Lower lobe of right lung (tissue), 2 donors: ENCODE results near the gene UBE2I. TPM values are rescaled to one million over a fixed set of nuclear protein-coding genes. Genes with fewer than 3 reads are reported as not detected.

Source experiments
- ATAC-seq, 2 donors: fragments of 200-7000 bp; cut with Tn5 transposase; one replicate each; pipeline ENCODE4 v1.9.1; 2020 to 2022; ENCODE audit warnings: mild to moderate bottlenecking in 2 of 2, moderate library complexity in 2 of 2
- DNase-seq: peaks from one replicate; pipeline ENCODE4 v3.0.0-alpha.2; 2020
- H3K27ac ChIP-seq: fragments of 200-600 bp; one replicate; pipeline ENCODE4 v1.8.0; 2022
- H3K27me3 ChIP-seq: fragments of 200-600 bp; one replicate; pipeline ENCODE4 v1.8.0; 2022; ENCODE audit warnings: low read depth
- H3K36me3 ChIP-seq: fragments of 200-600 bp; one replicate; pipeline ENCODE4 v1.8.0; 2022; ENCODE audit warnings: mild to moderate bottlenecking
- H3K4me1 ChIP-seq: fragments of 200-600 bp; one replicate; pipeline ENCODE4 v1.8.0; 2022
- H3K4me3 ChIP-seq: fragments of 200-600 bp; one replicate; pipeline ENCODE4 v1.8.0; 2022; ENCODE audit warnings: mild to moderate bottlenecking
- H3K9me3 ChIP-seq: fragments of 200-600 bp; one replicate; pipeline ENCODE4 v1.8.0; 2022
- intact Hi-C: fragments of 100-400 bp; cut with DNase I; formaldehyde crosslinking; loops from one replicate; pipeline ENCODE4 v1.11.0; 2022
- total RNA-seq: library from RNA; stranded (reverse); fragmentation: NEBNext Ultra II Directional; extraction: Animal tissue kit (Norgen Biotek cat#: 25700); gene quantifications from one replicate; pipeline ENCODE4 v1.2.1, GENCODE V29; 2021
- TF ChIP-seq, protein P1 (sequence below): fragments of 200-600 bp; IDR thresholded peaks from one replicate; pipeline ENCODE4 v1.8.0; 2022; ENCODE audit warnings: antibody characterized with exemption, mild to moderate bottlenecking
- donor health status: DM: no; HTN: yes; CAD: no; lungs with severe emphysema.

UBE2I gene
- total RNA-seq, 1 donor from 2014 or later: 93.4 TPM

DNA sequence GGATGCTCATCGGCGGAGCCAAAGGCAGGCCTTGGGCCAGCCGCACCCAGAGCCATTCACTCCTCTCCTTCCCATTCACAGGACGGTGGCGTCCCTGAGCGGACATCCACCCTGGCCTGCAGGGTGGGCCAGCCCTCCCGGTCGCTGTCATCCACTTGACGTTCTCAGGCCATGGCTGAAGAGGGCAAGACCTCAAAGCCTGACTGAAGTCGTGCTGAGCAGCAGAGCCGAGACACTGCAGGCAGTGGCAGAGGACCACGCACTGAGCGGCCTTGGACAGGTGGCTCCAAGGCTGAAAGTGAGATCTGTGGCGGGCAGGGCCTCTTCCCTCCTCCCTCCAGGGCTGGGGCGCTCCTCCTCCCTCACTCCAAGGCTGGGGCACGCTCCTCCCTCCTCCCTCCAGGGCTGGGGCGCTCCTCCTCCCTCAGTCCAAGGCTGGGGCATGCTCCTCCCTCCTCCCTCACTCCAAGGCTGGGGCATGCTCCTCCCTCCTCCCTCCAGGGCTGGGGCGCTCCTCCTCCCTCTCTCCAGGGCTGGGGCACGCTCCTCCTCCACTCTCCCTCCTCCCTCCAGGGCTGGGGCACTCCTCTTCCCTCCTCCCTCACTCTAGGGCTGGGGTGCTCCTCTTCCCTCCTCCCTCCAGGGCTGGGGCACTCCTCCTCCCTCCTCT lies 66.4 kb downstream of the UBE2I start:
- ATAC-seq: no peak
- DNase-seq: no peak
- peaks cover 14% of the 10 kb centered on the region for H3K4me1 ChIP-seq

More for the DNA sequence above, 66.4 kb downstream of the UBE2I start:
- no peaks in the 10 kb centered on the region for H3K27me3 ChIP-seq
- TF ChIP-seq, protein P1, sequence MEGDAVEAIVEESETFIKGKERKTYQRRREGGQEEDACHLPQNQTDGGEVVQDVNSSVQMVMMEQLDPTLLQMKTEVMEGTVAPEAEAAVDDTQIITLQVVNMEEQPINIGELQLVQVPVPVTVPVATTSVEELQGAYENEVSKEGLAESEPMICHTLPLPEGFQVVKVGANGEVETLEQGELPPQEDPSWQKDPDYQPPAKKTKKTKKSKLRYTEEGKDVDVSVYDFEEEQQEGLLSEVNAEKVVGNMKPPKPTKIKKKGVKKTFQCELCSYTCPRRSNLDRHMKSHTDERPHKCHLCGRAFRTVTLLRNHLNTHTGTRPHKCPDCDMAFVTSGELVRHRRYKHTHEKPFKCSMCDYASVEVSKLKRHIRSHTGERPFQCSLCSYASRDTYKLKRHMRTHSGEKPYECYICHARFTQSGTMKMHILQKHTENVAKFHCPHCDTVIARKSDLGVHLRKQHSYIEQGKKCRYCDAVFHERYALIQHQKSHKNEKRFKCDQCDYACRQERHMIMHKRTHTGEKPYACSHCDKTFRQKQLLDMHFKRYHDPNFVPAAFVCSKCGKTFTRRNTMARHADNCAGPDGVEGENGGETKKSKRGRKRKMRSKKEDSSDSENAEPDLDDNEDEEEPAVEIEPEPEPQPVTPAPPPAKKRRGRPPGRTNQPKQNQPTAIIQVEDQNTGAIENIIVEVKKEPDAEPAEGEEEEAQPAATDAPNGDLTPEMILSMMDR: no peak
- no peak overlapping the region for H3K27ac ChIP-seq
- no peak overlapping the region for H3K4me3 ChIP-seq
- H3K9me3 ChIP-seq: no peaks in the 10 kb centered on the region
- intact Hi-C loops: no loop called here
- peaks cover 29% of the 10 kb centered on the region for H3K36me3 ChIP-seq

Other genes starting within 250 kb of the UBE2I start
- not detected for gene SSTR5, start 236.9 kb upstream of the UBE2I start, total RNA-seq
- gene C1QTNF8, start 213.4 kb upstream of the UBE2I start, total RNA-seq: not detected
- 8.4 TPM for gene CACNA1H, start 156.5 kb upstream of the UBE2I start, total RNA-seq
- gene TPSG1, start 84.4 kb upstream of the UBE2I start, total RNA-seq: 2.9 TPM
- 168 TPM for gene TPSB2, start 79.5 kb upstream of the UBE2I start, total RNA-seq
- gene TPSAB1, start 68.9 kb upstream of the UBE2I start, total RNA-seq: 103 TPM
- gene TPSD1, start 53.6 kb upstream of the UBE2I start, total RNA-seq: 9.6 TPM
- 8.4 TPM for gene BAIAP3, start 24.0 kb downstream of the UBE2I start, total RNA-seq
- 39.5 TPM for gene TSR3, start 42.2 kb downstream of the UBE2I start, total RNA-seq
- 89.5 TPM for gene GNPTG, start 42.3 kb downstream of the UBE2I start, total RNA-seq
- gene UNKL, start 105.1 kb downstream of the UBE2I start, total RNA-seq: 23.1 TPM
- 9.7 TPM for gene UQCC4, start 111.1 kb downstream of the UBE2I start, total RNA-seq
- not detected for gene PERCC1, start 121.4 kb downstream of the UBE2I start, total RNA-seq
- gene CCDC154, start 134.9 kb downstream of the UBE2I start, total RNA-seq: 3.1 TPM
- 146 TPM for gene CLCN7, start 165.4 kb downstream of the UBE2I start, total RNA-seq
- gene PTX4, start 179.3 kb downstream of the UBE2I start, total RNA-seq: not detected
- 27.5 TPM for gene TELO2, start 183.7 kb downstream of the UBE2I start, total RNA-seq
- gene TMEM204, start 224.0 kb downstream of the UBE2I start, total RNA-seq: 63.1 TPM